WTC11 (cell line): Measurements from ENCODE around the gene KLRF1.

ENCODE experiments used
- CBFB ChIP-seq: sonication (generic); formaldehyde crosslinking; IDR thresholded peaks from 2 replicates; pipeline ENCODE4 v1.8.1; 2022; ENCODE audit warnings: mild to moderate bottlenecking, low read depth, missing genetic modification reagents
- CTCF ChIP-seq: fragments of 200-600 bp; IDR thresholded peaks from 2 replicates; pipeline ENCODE4 v1.8.0; 2022; ENCODE audit warnings: antibody characterized with exemption
- MAX ChIP-seq: sonication (generic); formaldehyde crosslinking; IDR thresholded peaks from 2 replicates; pipeline ENCODE4 v1.8.0; 2022; ENCODE audit warnings: mild to moderate bottlenecking, missing genetic modification reagents
- TP53 ChIP-seq: sonication (generic); formaldehyde crosslinking; IDR thresholded peaks from 2 replicates; pipeline ENCODE4 v1.8.1; 2023; ENCODE audit warnings: mild to moderate bottlenecking, missing genetic modification reagents

- TF ChIP-seq TP53 (no peak), CBFB (no peak), CTCF (no peak), MAX (CRISPR knock-in tag) (no peak)
Observed at GRCh38 chr12:9848899-9849298, 21.6 kb downstream of the KLRF1 start.
